ENCODE measurements around the gene CRTAC1. TPM values are rescaled to one million over a fixed set of nuclear protein-coding genes. Genes with fewer than 3 reads are reported as not detected.

Gene CRTAC1
- total and polyA plus RNA-seq, 10 of the 15 experiments (the other 5 are each of a cell fraction or from before 2014, with no cell fraction given): 0.10 TPM; not detected in 9

DNA sequence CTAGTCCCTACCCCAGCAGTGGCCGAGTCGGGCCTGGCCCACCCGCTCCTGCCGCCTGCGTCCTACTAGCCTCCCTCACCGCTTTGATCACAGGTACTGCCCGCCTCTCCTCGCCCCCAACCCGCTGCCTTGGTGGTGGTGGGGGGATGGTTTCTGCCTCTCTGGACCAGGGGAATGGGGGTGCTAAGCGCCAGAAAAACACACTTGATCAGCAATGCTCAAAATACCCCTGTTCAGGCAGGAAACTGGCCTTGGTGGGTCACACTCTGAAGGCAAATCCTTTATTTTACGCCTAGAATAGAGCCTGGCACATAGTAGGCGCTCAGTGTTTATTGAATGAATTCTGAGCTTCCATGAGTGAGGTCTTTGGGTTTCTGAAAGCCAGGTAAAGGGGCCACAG lies 1.0 kb upstream of the CRTAC1 start:
- TF ChIP-seq, protein P1, sequence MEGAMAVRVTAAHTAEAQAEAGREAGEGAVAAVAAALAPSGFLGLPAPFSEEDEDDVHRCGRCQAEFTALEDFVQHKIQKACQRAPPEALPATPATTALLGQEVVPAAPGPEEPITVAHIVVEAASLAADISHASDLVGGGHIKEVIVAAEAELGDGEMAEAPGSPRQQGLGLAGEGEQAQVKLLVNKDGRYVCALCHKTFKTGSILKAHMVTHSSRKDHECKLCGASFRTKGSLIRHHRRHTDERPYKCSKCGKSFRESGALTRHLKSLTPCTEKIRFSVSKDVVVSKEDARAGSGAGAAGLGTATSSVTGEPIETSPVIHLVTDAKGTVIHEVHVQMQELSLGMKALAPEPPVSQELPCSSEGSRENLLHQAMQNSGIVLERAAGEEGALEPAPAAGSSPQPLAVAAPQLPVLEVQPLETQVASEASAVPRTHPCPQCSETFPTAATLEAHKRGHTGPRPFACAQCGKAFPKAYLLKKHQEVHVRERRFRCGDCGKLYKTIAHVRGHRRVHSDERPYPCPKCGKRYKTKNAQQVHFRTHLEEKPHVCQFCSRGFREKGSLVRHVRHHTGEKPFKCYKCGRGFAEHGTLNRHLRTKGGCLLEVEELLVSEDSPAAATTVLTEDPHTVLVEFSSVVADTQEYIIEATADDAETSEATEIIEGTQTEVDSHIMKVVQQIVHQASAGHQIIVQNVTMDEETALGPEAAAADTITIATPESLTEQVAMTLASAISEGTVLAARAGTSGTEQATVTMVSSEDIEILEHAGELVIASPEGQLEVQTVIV (IDR thresholded peaks at IDR 0.05; ENCODE audit: borderline replicate concordance, partially characterized antibody): no peak
- TF ChIP-seq SREBF2 (IDR thresholded peaks at IDR 0.05; ENCODE audit: low read length): no peak
- TF ChIP-seq FOXK2 (IDR thresholded peaks at IDR 0.05): no peak
- TF ChIP-seq, protein P2, sequence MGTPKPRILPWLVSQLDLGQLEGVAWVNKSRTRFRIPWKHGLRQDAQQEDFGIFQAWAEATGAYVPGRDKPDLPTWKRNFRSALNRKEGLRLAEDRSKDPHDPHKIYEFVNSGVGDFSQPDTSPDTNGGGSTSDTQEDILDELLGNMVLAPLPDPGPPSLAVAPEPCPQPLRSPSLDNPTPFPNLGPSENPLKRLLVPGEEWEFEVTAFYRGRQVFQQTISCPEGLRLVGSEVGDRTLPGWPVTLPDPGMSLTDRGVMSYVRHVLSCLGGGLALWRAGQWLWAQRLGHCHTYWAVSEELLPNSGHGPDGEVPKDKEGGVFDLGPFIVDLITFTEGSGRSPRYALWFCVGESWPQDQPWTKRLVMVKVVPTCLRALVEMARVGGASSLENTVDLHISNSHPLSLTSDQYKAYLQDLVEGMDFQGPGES (IDR thresholded peaks at IDR 0.05): no peak
- H3K9ac ChIP-seq (ENCODE audit: control insufficient read depth, insufficient read depth, low read length): no peak overlapping the region
- RAD21 ChIA-PET (ENCODE audit: unreplicated experiment): no interaction called here
- no peaks in the 10 kb centered on the region for H3K4me1 ChIP-seq (ENCODE audit: control insufficient read depth, insufficient read depth, low read length)
- ATAC-seq (no peak), DNase-seq (ENCODE audit: low read depth, low spot score) (no peak), FAIRE-seq (no peak)
- BruUV-seq (replicated peaks): no TSS peak
- no peaks in the 10 kb centered on the region for H3K36me3 ChIP-seq (ENCODE audit: control insufficient read depth in 2 of 2, insufficient read depth in 2 of 2, low read length in 1 of 2)
- POLR2A ChIA-PET: no interaction called here
- in situ Hi-C loops (cut with MboI) (no loop called here), intact Hi-C loops (cut with micrococcal nuclease; ENCODE audit: unreplicated experiment) (no loop called here)
- CTCF ChIA-PET: no interaction called here
- no peak overlapping the region for H3K4me2 ChIP-seq (ENCODE audit: control insufficient read depth, insufficient read depth)
- no peaks in the 10 kb centered on the region for H3K79me2 ChIP-seq (ENCODE audit: control insufficient read depth, insufficient read depth, low read length)
- H3K27me3 ChIP-seq (replicated peaks in 1 of 2; ENCODE audit: control insufficient read depth in 2 of 2, insufficient read depth in 2 of 2, low read length in 1 of 2): peaks cover 5 to 6% of the 10 kb centered on the region in 2 experiments
- WGBS (ENCODE audit: insufficient coverage, insufficient replicate concordance, low lambda C conversion rate, missing lambda C conversion rate): 49% methylated on average over 9 of the region's 12 CpGs
- no peak overlapping the region for H3K27ac ChIP-seq (ENCODE audit: control insufficient read depth, insufficient read depth)
- SMC1A ChIA-PET (ENCODE audit: uncharacterized antibody, unreplicated experiment): no interaction called here
- no peaks in the 10 kb centered on the region for H3K9me3 ChIP-seq (replicated peaks; ENCODE audit: control insufficient read depth, insufficient read depth, low read length)
- H3K4me3 ChIP-seq: no peak overlapping the region
- no peak overlapping the region for H2AFZ ChIP-seq (ENCODE audit: control insufficient read depth, low read depth, low read length)
- no peaks in the 10 kb centered on the region for H4K20me1 ChIP-seq (ENCODE audit: control insufficient read depth, insufficient read depth)

DNA sequence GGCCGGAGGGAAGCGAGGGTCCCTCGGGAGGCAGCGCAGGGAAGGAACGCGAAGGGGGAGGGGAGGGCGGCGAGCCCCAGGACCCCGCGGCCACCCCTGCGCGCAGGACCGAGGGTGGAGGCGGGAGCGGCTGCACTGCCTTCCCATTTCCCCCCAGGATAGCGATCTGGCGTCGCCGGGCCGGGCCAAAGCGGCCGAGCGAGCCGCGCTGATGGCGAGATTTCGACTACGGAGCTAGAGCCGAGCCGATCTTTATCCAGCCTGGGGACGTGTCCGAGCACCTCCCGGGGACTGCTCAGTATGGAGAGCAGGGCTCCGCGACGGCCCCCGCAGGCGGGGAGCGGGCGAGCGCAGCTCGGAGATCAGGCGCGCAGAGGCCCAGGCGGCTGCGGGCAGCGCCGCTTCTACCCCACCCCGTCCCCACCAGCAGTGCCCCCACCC lies 590 bp upstream of the CRTAC1 start:
- Histone ChIP-seq H3K4me1 (ENCODE audit: control insufficient read depth, insufficient read depth, low read length) (no peaks in the 10 kb centered on the region), H3K27ac (ENCODE audit: control insufficient read depth, insufficient read depth) (no peak overlapping the region), H4K20me1 (ENCODE audit: control insufficient read depth, insufficient read depth) (no peaks in the 10 kb centered on the region), H3K4me3 (no peak overlapping the region), H3K9me3 (replicated peaks; ENCODE audit: control insufficient read depth, insufficient read depth, low read length) (no peaks in the 10 kb centered on the region), H3K4me2 (ENCODE audit: control insufficient read depth, insufficient read depth) (no peak overlapping the region), H3K27me3 (replicated peaks in 1 of 2; ENCODE audit: control insufficient read depth in 2 of 2, insufficient read depth in 2 of 2, low read length in 1 of 2) (peaks cover 4 to 5% of the 10 kb centered on the region in 2 experiments), H2AFZ (ENCODE audit: control insufficient read depth, low read depth, low read length) (no peak overlapping the region), H3K36me3 (ENCODE audit: control insufficient read depth in 2 of 2, insufficient read depth in 2 of 2, low read length in 1 of 2) (no peaks in the 10 kb centered on the region), H3K79me2 (ENCODE audit: control insufficient read depth, insufficient read depth, low read length) (no peaks in the 10 kb centered on the region), H3K9ac (ENCODE audit: control insufficient read depth, insufficient read depth, low read length) (no peak overlapping the region)
- POLR2A ChIA-PET: no interaction called here
- ATAC-seq: no peak
- SMC1A ChIA-PET (ENCODE audit: uncharacterized antibody, unreplicated experiment): no interaction called here
- BruUV-seq (replicated peaks): no TSS peak
- 20% methylated on average over 32 of the region's 49 CpGs for WGBS (ENCODE audit: insufficient coverage, insufficient replicate concordance, low lambda C conversion rate, missing lambda C conversion rate)
- CTCF ChIA-PET: no interaction called here
- intact Hi-C loops (cut with micrococcal nuclease; ENCODE audit: unreplicated experiment): no loop called here
- FAIRE-seq: no peak
- no peak for DNase-seq (ENCODE audit: low read depth, low spot score)
- in situ Hi-C loops (cut with MboI): no loop called here
- RAD21 ChIA-PET (ENCODE audit: unreplicated experiment): no interaction called here
- no peak for TF ChIP-seq BACH1 (IDR thresholded peaks at IDR 0.05; ENCODE audit: borderline replicate concordance)
- TF ChIP-seq IKZF2 (IDR thresholded peaks at IDR 0.05): no peak
- TF ChIP-seq FOXK2 (IDR thresholded peaks at IDR 0.05): no peak
- no peak for TF ChIP-seq ZSCAN29 (IDR thresholded peaks at IDR 0.05)
- TF ChIP-seq MXI1 (IDR thresholded peaks at IDR 0.05; ENCODE audit: low read depth, low read length): no peak
- no peak for TF ChIP-seq SP1 (IDR thresholded peaks at IDR 0.05; ENCODE audit: low read depth, low read length)
- TF ChIP-seq SIN3A (IDR thresholded peaks at IDR 0.05; ENCODE audit: low read depth, low read length): no peak
- no peak for TF ChIP-seq GATAD2B (conservative IDR thresholded peaks at IDR 0.05; ENCODE audit: low read depth)
- TF ChIP-seq, protein P3, sequence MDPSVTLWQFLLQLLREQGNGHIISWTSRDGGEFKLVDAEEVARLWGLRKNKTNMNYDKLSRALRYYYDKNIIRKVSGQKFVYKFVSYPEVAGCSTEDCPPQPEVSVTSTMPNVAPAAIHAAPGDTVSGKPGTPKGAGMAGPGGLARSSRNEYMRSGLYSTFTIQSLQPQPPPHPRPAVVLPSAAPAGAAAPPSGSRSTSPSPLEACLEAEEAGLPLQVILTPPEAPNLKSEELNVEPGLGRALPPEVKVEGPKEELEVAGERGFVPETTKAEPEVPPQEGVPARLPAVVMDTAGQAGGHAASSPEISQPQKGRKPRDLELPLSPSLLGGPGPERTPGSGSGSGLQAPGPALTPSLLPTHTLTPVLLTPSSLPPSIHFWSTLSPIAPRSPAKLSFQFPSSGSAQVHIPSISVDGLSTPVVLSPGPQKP (IDR thresholded peaks at IDR 0.05; ENCODE audit: low read depth, low read length): no peak
- TF ChIP-seq HDGF (IDR thresholded peaks at IDR 0.05): no peak
- TF ChIP-seq, protein P4, sequence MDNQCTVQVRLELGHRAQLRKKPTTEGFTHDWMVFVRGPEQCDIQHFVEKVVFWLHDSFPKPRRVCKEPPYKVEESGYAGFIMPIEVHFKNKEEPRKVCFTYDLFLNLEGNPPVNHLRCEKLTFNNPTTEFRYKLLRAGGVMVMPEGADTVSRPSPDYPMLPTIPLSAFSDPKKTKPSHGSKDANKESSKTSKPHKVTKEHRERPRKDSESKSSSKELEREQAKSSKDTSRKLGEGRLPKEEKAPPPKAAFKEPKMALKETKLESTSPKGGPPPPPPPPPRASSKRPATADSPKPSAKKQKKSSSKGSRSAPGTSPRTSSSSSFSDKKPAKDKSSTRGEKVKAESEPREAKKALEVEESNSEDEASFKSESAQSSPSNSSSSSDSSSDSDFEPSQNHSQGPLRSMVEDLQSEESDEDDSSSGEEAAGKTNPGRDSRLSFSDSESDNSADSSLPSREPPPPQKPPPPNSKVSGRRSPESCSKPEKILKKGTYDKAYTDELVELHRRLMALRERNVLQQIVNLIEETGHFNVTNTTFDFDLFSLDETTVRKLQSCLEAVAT (IDR thresholded peaks at IDR 0.05): no peak

Measured in GM12878 (cell line).